ENCODE results near the gene GRN. TPM values are rescaled to one million over a fixed set of nuclear protein-coding genes. Genes with fewer than 3 reads are reported as not detected.
A peak's percentile ranks its signal among the peaks of the same experiment; 100 is the strongest.

The GRN gene
- total and polyA plus RNA-seq, 9 of the 15 experiments (the other 6 are each of a cell fraction or from before 2014, with no cell fraction given): 5.4 to 75.3 (median 20.7) TPM

GRCh38 chr17:44314869-44315661 lies 30.0 kb upstream of the GRN start:
- Histone ChIP-seq H2AFZ (ENCODE audit: low read depth, low read length) (no peak overlapping the region), H3K79me2 (ENCODE audit: control insufficient read depth, insufficient read depth, low read length) (no peaks in the 10 kb centered on the region), H3K9ac (ENCODE audit: insufficient read depth in 1 of 2, low read depth in 2 of 2, low read length in 2 of 2) (peak overlapping the region in 1 of 2 experiments; percentile 72; a peak in 2 of 4 replicates), H3K9me3 (replicated peaks; ENCODE audit: control insufficient read depth, insufficient read depth, low read depth, low read length) (no peaks in the 10 kb centered on the region), H3K4me2 (ENCODE audit: insufficient read depth, low read length) (peak overlapping the region; percentile 58), H3K36me3 (ENCODE audit: control insufficient read depth, insufficient read depth, low read length) (peaks cover 15% of the 10 kb centered on the region; the same call in 2 of the 3 replicates), H3K4me3 (no peak overlapping the region; the same call in 1 of the 2 replicates), H3K27ac (ENCODE audit: extremely low read depth, low read depth, low read length) (no peak overlapping the region), H3K4me1 (replicated peaks in 1 of 2; ENCODE audit: control insufficient read depth in 2 of 2, insufficient read depth in 2 of 2, low read length in 2 of 2) (peaks cover 5 to 47% of the 10 kb centered on the region in 2 experiments; a peak in 3 of 5 replicates), H4K20me1 (replicated peaks; ENCODE audit: control insufficient read depth, insufficient read depth, low read length) (peaks cover 8% of the 10 kb centered on the region; the same call in 1 of the 2 replicates), H3K9me1 (ENCODE audit: control insufficient read depth, insufficient read depth, low read length) (peaks cover 6% of the 10 kb centered on the region), H3K27me3 (ENCODE audit: control insufficient read depth in 2 of 2, insufficient read depth in 2 of 2, low read length in 2 of 2) (peaks cover 3 to 38% of the 10 kb centered on the region in 2 experiments; a peak in 4 of 5 replicates)
- in situ Hi-C loops (cut with MboI): no loop called here
- intact Hi-C loops (cut with micrococcal nuclease): no loop called here
- peak; percentile 48 to 62 (median 58) for DNase-seq (ENCODE audit: extremely low read depth in 1 of 4, low spot score in 3 of 4)
- BruUV-seq (replicated peaks): no TSS peak
- FAIRE-seq: no peak
- ChIA-PET CTCF (ENCODE audit: low intra/inter-chr PET ratio) (no interaction called here), POLR2A (interaction anchor here (1.1 kb wide), 1 partner anchor 10 kb away, joined by 9 read pairs; the partner anchor contains the start of gene SLC25A39)
- WGBS (ENCODE audit: insufficient coverage, low coverage, missing lambda C conversion rate): 5% methylated on average over 31 of the region's 81 CpGs
- peak; percentile 34 for ATAC-seq
- TF ChIP-seq SNRNP70 (optimal IDR thresholded peaks at IDR 0.05; ENCODE audit: low read depth, low read length) (no peak), ZNF431 (CRISPR knock-in tag; IDR thresholded peaks at IDR 0.05) (no peak), POLR2G (IDR thresholded peaks at IDR 0.05; ENCODE audit: low read depth, low read length) (0 out of 2 replicates have a peak, but pooled peaks have one; percentile 11), KHSRP (IDR thresholded peaks at IDR 0.05) (no peak), TFAM (CRISPR knock-in tag; conservative IDR thresholded peaks at IDR 0.05) (no peak), LARP7 (IDR thresholded peaks at IDR 0.05) (no peak), POLR2B (IDR thresholded peaks at IDR 0.05; ENCODE audit: low read depth, partially characterized antibody) (no peak), PBX2 (CRISPR knock-in tag; IDR thresholded peaks at IDR 0.05; ENCODE audit: low read depth) (no peak), PBX2 (tag; conservative IDR thresholded peaks at IDR 0.05; ENCODE audit: low read depth) (no peak), GTF2E2 (tag; IDR thresholded peaks at IDR 0.05) (no peak), PYGO2 (tag; IDR thresholded peaks at IDR 0.05) (no peak), E2F8 (IDR thresholded peaks at IDR 0.05; ENCODE audit: low read depth, partially characterized antibody) (no peak), RAD51 (IDR thresholded peaks at IDR 0.05; ENCODE audit: borderline replicate concordance, low read depth) (no peak), TFAP4 (CRISPR knock-in tag; IDR thresholded peaks at IDR 0.05; ENCODE audit: borderline replicate concordance) (peak; percentile 78), NRF1 (conservative IDR thresholded peaks at IDR 0.05 in 1 of 2, IDR thresholded peaks at IDR 0.05 in 1 of 2) (peak; percentile 22 to 31; a peak in 2 of 4 replicates)

Data from K562 (cell line).